Breast epithelium (tissue), 4 donors: ENCODE data around the gene OSTC. TPM values are rescaled to one million over a fixed set of nuclear protein-coding genes. Genes with fewer than 3 reads are reported as not detected.
A peak's percentile ranks its signal among the peaks of the same experiment; 100 is the strongest.

ENCODE experiments used
- DNase-seq, 2 donors: peaks; one replicate each; pipeline ENCODE4 v3.0.0-alpha.2; 2019; ENCODE audit warnings: low spot score in 2 of 2
- H3K27ac ChIP-seq, 2 donors: fragments of 200-600 bp; sonication (generic) in 1 of 2; one replicate each; pipeline ENCODE4 v1.5.1; 2016 to 2019; ENCODE audit warnings: mild to moderate bottlenecking in 1 of 2
- H3K27me3 ChIP-seq, 2 donors: fragments of 200-600 bp; sonication (generic) in 1 of 2; one replicate each; pipeline versions ENCODE4 v1.5.1 to v1.6.0; 2017 to 2019; ENCODE audit warnings: control low read depth in 1 of 2, mild to moderate bottlenecking in 1 of 2
- H3K36me3 ChIP-seq: fragments of 200-600 bp; one replicate; pipeline ENCODE4 v1.5.1; 2019
- H3K4me1 ChIP-seq, 2 donors: fragments of 200-600 bp; sonication (generic); one replicate each; pipeline ENCODE4 v1.5.1; 2016 to 2019; ENCODE audit warnings: control low read depth in 1 of 2
- H3K4me3 ChIP-seq, 3 donors: fragments of 200-600 bp; sonication (generic); 1 replicate in 2 of 3; 2 replicates in 1 of 3; pipeline ENCODE4 v1.5.1; 2016 to 2019; ENCODE audit warnings: mild to moderate bottlenecking in 3 of 3, moderate library complexity in 2 of 3
- H3K9me3 ChIP-seq, 2 donors: fragments of 200-600 bp; sonication (generic) in 1 of 2; one replicate each; pipeline ENCODE4 v1.5.1; 2016 to 2019; ENCODE audit warnings: control low read depth in 1 of 2
- CTCF ChIP-seq, 3 donors: fragments of 450-650 bp; IDR thresholded peaks; one replicate each; pipeline ENCODE4 v1.5.1; 2016 to 2017; ENCODE audit warnings: antibody characterized with exemption in 3 of 3, mild to moderate bottlenecking in 3 of 3, moderate library complexity in 3 of 3
- POLR2A ChIP-seq: fragments of 450-650 bp; IDR thresholded peaks from one replicate; pipeline ENCODE4 v1.6.1; 2016; ENCODE audit warnings: antibody characterized with exemption, mild to moderate bottlenecking, moderate library complexity
- POLR2AphosphoS5 ChIP-seq, 3 donors: sonication (generic); formaldehyde crosslinking; IDR thresholded peaks; one replicate each; pipeline ENCODE4 v1.6.1; 2017; ENCODE audit warnings: antibody characterized with exemption in 3 of 3
- intact Hi-C: fragments of 100-400 bp; cut with DNase I; formaldehyde crosslinking; loops from one replicate; pipeline ENCODE4 v1.15.1; 2023; ENCODE audit warnings: low total_unique reads
- total RNA-seq, 3 donors: library from RNA; depleted of rRNA; stranded (reverse); fragments of >200 nt; gene quantifications; one replicate each; pipeline ENCODE4 v1.1.0, GENCODE V29; 2016

The OSTC gene
- total RNA-seq, 3 donors from 2014 or later: 53.4 to 84.6 (median 63.1) TPM

- peak overlapping the region in 2 of 3 donors; percentile 76 to 81 for H3K4me3 ChIP-seq
- H3K27me3 ChIP-seq: no peaks in the 10 kb centered on the region
- no peak for DNase-seq
- H3K27ac ChIP-seq: peak overlapping the region; percentile 90 to 94
- TF ChIP-seq CTCF (IDR thresholded peaks at IDR 0.05) (no peak), POLR2AphosphoS5 (IDR thresholded peaks at IDR 0.05) (no peak), POLR2A (no peak)
- no peaks in the 10 kb centered on the region for H3K36me3 ChIP-seq
- H3K9me3 ChIP-seq: no peaks in the 10 kb centered on the region
- intact Hi-C loops: no loop called here
- H3K4me1 ChIP-seq: peaks cover 0 to 14% of the 10 kb centered on the region in 2 donors
These were observed 28.4 kb upstream of the OSTC start for GRCh38 chr4:108622022-108622421.

GRCh38 chr4:108622828-108623227 lies 27.6 kb upstream of the OSTC start:
- intact Hi-C loops: no loop called here
- H3K27me3 ChIP-seq: no peaks in the 10 kb centered on the region
- no peak overlapping the region for H3K27ac ChIP-seq
- DNase-seq: no peak
- no peaks in the 10 kb centered on the region for H3K36me3 ChIP-seq
- TF ChIP-seq POLR2AphosphoS5 (IDR thresholded peaks at IDR 0.05): no peak
- TF ChIP-seq CTCF (IDR thresholded peaks at IDR 0.05): no peak
- TF ChIP-seq POLR2A: no peak
- H3K4me3 ChIP-seq: no peak overlapping the region
- H3K9me3 ChIP-seq: no peaks in the 10 kb centered on the region
- H3K4me1 ChIP-seq: peaks cover 0 to 14% of the 10 kb centered on the region in 2 donors

GRCh38 chr4:108624263-108625056 lies 25.9 kb upstream of the OSTC start:
- TF ChIP-seq CTCF (IDR thresholded peaks at IDR 0.05) (no peak), POLR2A (no peak), POLR2AphosphoS5 (IDR thresholded peaks at IDR 0.05) (no peak)
- no peak overlapping the region for H3K27ac ChIP-seq
- H3K36me3 ChIP-seq: no peaks in the 10 kb centered on the region

GRCh38 chr4:108626056-108626455 lies 24.3 kb upstream of the OSTC start:
- Histone ChIP-seq H3K4me3 (no peak overlapping the region), H3K36me3 (no peaks in the 10 kb centered on the region), H3K27me3 (no peaks in the 10 kb centered on the region), H3K4me1 (peaks cover 0 to 14% of the 10 kb centered on the region in 2 donors), H3K27ac (no peak overlapping the region), H3K9me3 (no peaks in the 10 kb centered on the region)
- no peak for TF ChIP-seq POLR2AphosphoS5 (IDR thresholded peaks at IDR 0.05)
- no peak for TF ChIP-seq POLR2A
- no peak for TF ChIP-seq CTCF (IDR thresholded peaks at IDR 0.05)
- no peak for DNase-seq
- intact Hi-C loops: no loop called here

More at GRCh38 chr4:108624263-108625056, 25.9 kb upstream of the OSTC start:
- no peak overlapping the region for H3K4me3 ChIP-seq
- intact Hi-C loops: no loop called here
- no peak for DNase-seq
- H3K4me1 ChIP-seq: peaks cover 0 to 14% of the 10 kb centered on the region in 2 donors
- no peaks in the 10 kb centered on the region for H3K27me3 ChIP-seq
- H3K9me3 ChIP-seq: no peaks in the 10 kb centered on the region

GRCh38 chr4:108628411-108628810 lies 22.0 kb upstream of the OSTC start:
- Histone ChIP-seq H3K4me1 (no peaks in the 10 kb centered on the region), H3K27me3 (no peaks in the 10 kb centered on the region), H3K9me3 (no peaks in the 10 kb centered on the region), H3K4me3 (no peak overlapping the region), H3K36me3 (no peaks in the 10 kb centered on the region), H3K27ac (no peak overlapping the region)
- intact Hi-C loops: no loop called here
- no peak for DNase-seq
- no peak for TF ChIP-seq CTCF (IDR thresholded peaks at IDR 0.05)
- TF ChIP-seq POLR2AphosphoS5 (IDR thresholded peaks at IDR 0.05): no peak
- no peak for TF ChIP-seq POLR2A
